Kidney (tissue), 14 donors: Measurements from ENCODE around the gene KCNQ5. TPM values are rescaled to one million over a fixed set of nuclear protein-coding genes. Genes with fewer than 3 reads are reported as not detected.

Experiments used
- DNase-seq, 5 donors: peaks; one replicate each; pipeline ENCODE4 v3.0.0-alpha.2; 2013 to 2020
- FAIRE-seq: peaks from 2 replicates; lab custom pipeline; 2012; peaks lifted over from hg19 to GRCh38; lab: Jason Lieb, UNC
- H3K27ac ChIP-seq, 2 donors: one replicate each; pipeline ENCODE4 v1.7.0; 2013; ENCODE audit warnings: low read depth in 2 of 2, low read length in 2 of 2, inconsistent platforms in 1 of 2
- H3K27me3 ChIP-seq: one replicate; pipeline ENCODE4 v1.7.1; 2013; ENCODE audit warnings: low read length, inconsistent platforms; ENCODE audit not compliant: control insufficient read depth, insufficient read depth
- H3K36me3 ChIP-seq, 3 donors: one replicate each; pipeline versions ENCODE4 v1.7.0 to v1.7.1; 2013; ENCODE audit warnings: low read length in 3 of 3, control low read depth in 1 of 3, inconsistent platforms in 1 of 3; ENCODE audit not compliant: insufficient read depth in 3 of 3, control insufficient read depth in 2 of 3
- H3K4me1 ChIP-seq, 3 donors: one replicate each; pipeline versions ENCODE4 v1.7.0 to v1.7.1; 2013; ENCODE audit warnings: low read length in 3 of 3, inconsistent platforms in 1 of 3, low read depth in 1 of 3; ENCODE audit not compliant: control insufficient read depth in 2 of 3, insufficient read depth in 2 of 3
- H3K4me3 ChIP-seq, 3 donors: one replicate each; pipeline versions ENCODE4 v1.7.0 to v1.8.1; 2013; ENCODE audit warnings: low read length in 3 of 3, control low read depth in 1 of 3, inconsistent platforms in 1 of 3
- H3K9ac ChIP-seq, 3 donors: one replicate each; pipeline versions ENCODE4 v1.7.0 to v1.7.1; 2013; ENCODE audit warnings: low read length in 3 of 3, control low read depth in 1 of 3, inconsistent platforms in 1 of 3
- H3K9me3 ChIP-seq, 3 donors: one replicate each; pipeline versions ENCODE4 v1.7.0 to v1.7.1; 2013; ENCODE audit warnings: low read length in 3 of 3, control low read depth in 1 of 3, inconsistent platforms in 1 of 3; ENCODE audit not compliant: control insufficient read depth in 2 of 3, insufficient read depth in 1 of 3
- intact Hi-C: fragments of 100-400 bp; cut with DNase I; formaldehyde crosslinking; loops from one replicate; pipeline ENCODE4 v1.11.1; 2022
- polyA plus RNA-seq: library from polyadenylated mRNA; stranded (reverse); fragments of 350-450 nt; fragmentation: Illumina TruSeq; extraction: RNeasy Lipid Tissue Mini Kit (QIAGEN cat#74804); gene quantifications from one replicate; pipeline ENCODE4 v1.2.3, GENCODE V29; 2014; ENCODE audit warnings: low read depth, low replicate concordance; ENCODE audit not compliant: insufficient read depth
- total RNA-seq: library from RNA; stranded (reverse); fragmentation: NEBNext Ultra II Directional; extraction: Animal tissue kit (Norgen Biotek cat#: 25700); gene quantifications from one replicate; pipeline ENCODE4 v1.2.1, GENCODE V29; 2021
- TF ChIP-seq, protein P1 (sequence below): IDR thresholded peaks from 3 replicates; pipeline ENCODE4 v1.5.1; 2012; ENCODE audit warnings: mild to moderate bottlenecking, moderate library complexity, borderline replicate concordance; ENCODE audit not compliant: insufficient read depth; ENCODE audit errors: extremely low read depth
- donor health status: control.
- donor health status: control.
- donor health status: control.
- donor health status: control.
- donor health status: control.
- donor health status: DM: yes; HTN: yes; CAD: no.
- donor health status: Normal renal cell carcinoma (clear cell type).

KCNQ5 gene
- total and polyA plus RNA-seq, 2 donors from 2014 or later = 0.50 TPM; not detected in 1

DNA sequence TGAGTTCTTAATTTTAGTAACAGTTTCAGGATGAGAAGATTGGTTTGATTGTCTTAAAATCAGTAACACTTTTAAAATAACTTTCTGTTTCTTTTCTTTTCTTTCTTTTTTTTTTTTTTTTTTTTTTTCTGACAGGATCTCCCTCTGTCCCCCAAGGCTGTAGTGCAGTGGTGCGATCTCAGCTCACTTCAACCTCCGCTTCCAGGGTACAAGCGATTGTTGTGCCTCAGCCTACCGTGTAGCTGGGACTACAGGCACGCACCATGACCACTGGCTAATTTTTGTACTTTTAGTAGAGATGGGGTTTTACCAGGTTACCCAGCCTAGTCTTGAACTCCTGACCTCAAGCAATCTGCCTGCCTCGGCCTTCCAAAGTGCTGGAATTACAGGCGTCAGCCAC is 33.7 kb upstream of the KCNQ5 start:
- FAIRE-seq = no peak
- intact Hi-C loops = no loop called here
- TF ChIP-seq, protein P1, sequence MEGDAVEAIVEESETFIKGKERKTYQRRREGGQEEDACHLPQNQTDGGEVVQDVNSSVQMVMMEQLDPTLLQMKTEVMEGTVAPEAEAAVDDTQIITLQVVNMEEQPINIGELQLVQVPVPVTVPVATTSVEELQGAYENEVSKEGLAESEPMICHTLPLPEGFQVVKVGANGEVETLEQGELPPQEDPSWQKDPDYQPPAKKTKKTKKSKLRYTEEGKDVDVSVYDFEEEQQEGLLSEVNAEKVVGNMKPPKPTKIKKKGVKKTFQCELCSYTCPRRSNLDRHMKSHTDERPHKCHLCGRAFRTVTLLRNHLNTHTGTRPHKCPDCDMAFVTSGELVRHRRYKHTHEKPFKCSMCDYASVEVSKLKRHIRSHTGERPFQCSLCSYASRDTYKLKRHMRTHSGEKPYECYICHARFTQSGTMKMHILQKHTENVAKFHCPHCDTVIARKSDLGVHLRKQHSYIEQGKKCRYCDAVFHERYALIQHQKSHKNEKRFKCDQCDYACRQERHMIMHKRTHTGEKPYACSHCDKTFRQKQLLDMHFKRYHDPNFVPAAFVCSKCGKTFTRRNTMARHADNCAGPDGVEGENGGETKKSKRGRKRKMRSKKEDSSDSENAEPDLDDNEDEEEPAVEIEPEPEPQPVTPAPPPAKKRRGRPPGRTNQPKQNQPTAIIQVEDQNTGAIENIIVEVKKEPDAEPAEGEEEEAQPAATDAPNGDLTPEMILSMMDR = no peak

DNA sequence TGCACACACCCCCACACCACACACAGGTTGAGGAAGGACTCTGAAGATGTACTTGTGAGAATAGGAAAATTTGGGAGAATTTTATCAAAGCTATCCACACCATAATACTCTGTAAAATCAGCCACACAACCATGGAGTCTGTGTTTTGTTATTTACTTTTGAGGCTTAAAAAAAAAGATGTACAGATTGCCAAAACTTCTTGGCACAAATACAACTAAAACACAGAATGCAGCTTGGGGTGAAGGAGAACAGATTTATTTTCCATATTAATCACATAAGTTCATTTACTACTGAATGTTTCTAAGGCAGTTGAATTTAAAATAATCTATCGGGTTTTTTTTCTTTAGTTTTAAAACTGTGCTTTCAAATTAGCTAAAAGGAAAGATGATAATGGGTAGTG is 32.8 kb upstream of the KCNQ5 start:
- intact Hi-C loops = no loop called here
- Histone ChIP-seq H3K4me1 (no peaks in the 10 kb centered on the region), H3K27me3 (no peaks in the 10 kb centered on the region), H3K9ac (no peak overlapping the region), H3K27ac (no peak overlapping the region), H3K9me3 (no peaks in the 10 kb centered on the region), H3K4me3 (no peak overlapping the region), H3K36me3 (no peaks in the 10 kb centered on the region)
- TF ChIP-seq, protein P1 = no peak
- peak in 2 of 5 donors; percentile 36 to 64 for DNase-seq
- no peak for FAIRE-seq

More for the DNA sequence above, 33.7 kb upstream of the KCNQ5 start:
- Histone ChIP-seq H3K9ac (no peak overlapping the region), H3K4me1 (no peaks in the 10 kb centered on the region), H3K27ac (no peak overlapping the region), H3K9me3 (no peaks in the 10 kb centered on the region), H3K27me3 (no peaks in the 10 kb centered on the region), H3K36me3 (no peaks in the 10 kb centered on the region), H3K4me3 (no peak overlapping the region)
- DNase-seq = no peak

DNA sequence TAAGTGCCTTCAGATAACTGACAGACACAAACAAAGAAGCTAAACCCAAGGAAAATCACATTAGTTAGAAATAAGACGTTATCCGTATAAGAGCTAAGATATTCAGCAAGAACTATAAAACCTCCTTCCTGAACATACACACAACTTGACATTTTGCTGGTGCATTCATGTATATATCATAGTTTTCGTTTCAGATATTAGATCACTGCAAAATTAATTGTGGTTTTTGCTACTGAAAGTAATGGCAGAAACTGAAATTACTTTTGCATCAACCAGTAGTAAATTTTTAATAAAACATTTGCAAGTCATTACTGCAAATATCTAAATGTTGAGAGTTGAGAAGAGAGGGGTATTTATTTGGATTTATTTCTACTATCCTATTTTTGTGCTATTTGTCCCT is 26.1 kb upstream of the KCNQ5 start:
- TF ChIP-seq, protein P1 = no peak
- H3K27ac ChIP-seq = no peak overlapping the region
- FAIRE-seq (no peak), DNase-seq (no peak)
- H3K9ac ChIP-seq = no peak overlapping the region
- intact Hi-C loops = no loop called here
- H3K9me3 ChIP-seq = no peaks in the 10 kb centered on the region
- H3K4me3 ChIP-seq = no peak overlapping the region
- no peaks in the 10 kb centered on the region for H3K36me3 ChIP-seq
- no peaks in the 10 kb centered on the region for H3K27me3 ChIP-seq
- H3K4me1 ChIP-seq = no peaks in the 10 kb centered on the region
